Measurements from ENCODE around the gene PTTG1IP2.

The PTTG1IP2 gene

GRCh38 chr7:90484706-90485105 lies 15.3 kb downstream of the PTTG1IP2 start:
- DNase-seq = no peak

- DNase-seq = no peak
These were observed 16.4 kb downstream of the PTTG1IP2 start for GRCh38 chr7:90485734-90486316.

- DNase-seq = no peak
These were observed 18.4 kb downstream of the PTTG1IP2 start for GRCh38 chr7:90487808-90488207.

DNA sequence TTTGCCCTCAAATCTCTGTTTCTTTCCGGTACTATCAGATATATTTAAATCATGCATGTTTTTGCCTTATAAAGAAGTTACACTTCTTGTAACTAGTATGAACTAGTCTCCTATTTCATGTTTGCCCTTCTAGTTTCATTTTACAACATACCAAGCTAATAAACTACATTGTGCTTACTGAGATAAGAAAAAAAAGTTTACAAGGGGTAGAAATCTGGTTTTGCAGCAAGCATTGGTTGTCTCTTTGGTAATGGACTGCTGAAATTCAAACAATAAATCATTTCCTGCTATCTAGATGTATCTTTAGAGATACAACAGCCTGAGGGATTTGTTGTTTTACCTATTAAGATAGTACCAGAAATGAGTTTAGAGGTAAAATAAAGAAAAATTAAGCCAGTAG lies 18.8 kb downstream of the PTTG1IP2 start:
- no peak for DNase-seq

GRCh38 chr7:90492250-90492649 lies 22.8 kb downstream of the PTTG1IP2 start:
- no peak for DNase-seq

- DNase-seq = no peak
These were observed 25.8 kb downstream of the PTTG1IP2 start for GRCh38 chr7:90495241-90495640.

DNA sequence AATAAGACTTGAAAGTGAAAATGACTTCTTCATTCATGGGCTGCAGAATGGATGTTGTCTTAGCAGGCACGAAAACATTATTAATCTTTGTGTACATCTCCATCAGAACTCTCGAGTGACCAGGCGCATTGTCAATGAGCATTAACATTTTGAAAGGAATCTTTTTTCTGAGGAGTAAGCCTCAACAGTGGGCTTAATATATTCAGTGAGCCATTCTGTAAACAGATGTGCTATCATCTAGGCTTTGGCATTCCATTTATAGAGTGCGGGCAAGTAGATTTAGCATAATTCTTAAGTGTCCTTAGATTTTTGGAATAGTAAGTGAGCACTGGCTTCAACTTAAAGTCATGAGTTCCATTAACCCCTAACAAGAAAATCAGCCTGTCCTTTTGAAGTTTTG lies 33.1 kb downstream of the PTTG1IP2 start:
- no peak for DNase-seq

DNA sequence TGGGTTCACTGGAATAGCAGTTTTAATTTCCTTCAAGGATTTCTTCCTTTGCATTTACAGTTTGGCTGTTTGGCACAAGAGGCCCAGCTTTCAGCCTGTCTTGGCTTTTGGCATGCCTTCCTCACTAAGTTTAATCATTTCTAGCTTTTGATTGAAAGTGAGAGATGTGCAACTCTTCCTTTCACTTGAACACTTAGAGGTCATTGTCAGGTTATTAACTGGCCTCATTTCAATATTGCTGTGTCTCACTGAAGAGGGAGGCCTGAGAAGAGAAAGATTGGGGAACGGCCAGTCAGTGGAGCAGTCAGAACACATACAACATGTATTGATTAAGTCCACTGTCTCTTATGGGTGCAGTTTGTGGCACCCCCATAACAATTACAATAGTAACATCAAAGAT lies 33.9 kb downstream of the PTTG1IP2 start:
- no peak for DNase-seq

DNA sequence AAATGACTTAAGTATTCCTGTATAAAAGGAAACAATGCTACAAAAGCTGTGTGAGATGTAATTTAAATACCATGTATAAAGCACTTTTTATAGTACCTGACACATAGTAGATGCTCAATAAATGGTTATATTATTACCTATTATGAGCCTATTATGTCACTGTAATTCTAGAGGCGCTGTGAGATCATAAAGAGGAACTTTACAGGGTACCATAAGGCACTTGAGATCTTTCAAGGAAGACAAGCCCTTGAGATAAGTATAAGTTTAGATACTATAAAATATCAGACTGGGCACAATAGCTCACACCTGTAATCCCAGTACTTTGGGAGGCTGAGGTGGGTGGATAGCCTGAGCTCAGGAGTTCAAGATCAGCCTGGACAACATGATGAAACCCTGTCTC lies 38.3 kb downstream of the PTTG1IP2 start:
- DNase-seq = no peak

- DNase-seq = no peak
These were observed 42.3 kb downstream of the PTTG1IP2 start for GRCh38 chr7:90511776-90512175.

DNA sequence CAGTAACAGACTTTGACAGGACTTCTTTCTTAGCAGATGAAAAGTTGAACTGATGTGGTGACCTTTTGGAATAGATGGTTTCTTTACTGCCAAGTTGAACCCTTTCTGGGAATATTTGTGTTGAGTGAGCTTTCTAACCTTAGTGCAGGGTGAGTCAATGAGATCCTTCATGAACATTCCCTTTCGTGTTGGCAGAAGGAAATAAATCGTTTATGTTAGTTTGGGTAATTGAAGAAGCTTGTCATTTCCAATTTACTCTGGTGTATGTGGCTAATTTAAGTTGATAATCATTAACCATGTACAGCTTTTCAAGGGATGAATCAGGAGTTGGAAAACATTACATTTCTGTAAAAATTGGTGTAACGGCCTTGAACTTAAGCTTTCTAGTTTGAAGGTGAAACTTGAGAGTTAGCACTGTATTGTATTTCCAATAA lies 43.4 kb downstream of the PTTG1IP2 start:
- DNase-seq = no peak

DNA sequence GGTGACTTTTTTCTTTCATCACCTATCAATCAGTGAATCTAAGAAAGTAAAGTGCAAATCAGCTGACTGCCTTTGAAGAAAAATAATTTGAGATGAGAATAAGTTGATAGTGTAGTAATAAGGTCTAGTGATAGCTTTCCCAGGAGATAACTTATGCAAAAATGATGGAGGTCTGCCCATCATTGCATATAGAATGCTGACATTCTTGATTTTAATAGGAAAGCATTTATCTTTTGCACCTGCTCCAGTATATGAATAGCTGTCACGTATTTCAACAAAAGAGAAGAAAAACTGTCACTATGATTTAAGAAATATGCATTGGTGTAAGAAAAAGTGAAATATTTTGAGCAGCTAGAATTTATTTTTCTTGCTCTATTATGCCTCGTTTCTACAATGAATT lies 46.8 kb downstream of the PTTG1IP2 start:
- no peak for DNase-seq

DNA sequence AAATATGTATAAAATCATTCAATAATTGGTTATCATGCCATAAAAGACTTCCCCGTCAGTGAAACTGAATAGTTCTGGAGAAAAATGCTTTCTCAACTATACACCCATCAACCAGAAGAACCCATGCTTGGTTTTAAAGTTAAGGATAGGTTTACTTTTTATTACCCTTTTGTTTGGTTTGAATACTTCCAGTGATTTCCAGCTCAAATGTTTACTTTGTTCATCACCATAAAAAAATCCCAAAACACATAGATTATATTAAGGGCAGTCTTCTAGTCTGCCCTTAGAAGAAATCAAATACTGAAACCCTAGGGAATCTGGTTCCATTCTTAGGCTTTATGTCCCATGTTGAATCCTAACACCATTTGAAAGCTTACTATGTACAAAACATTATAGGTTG lies 49.2 kb downstream of the PTTG1IP2 start:
- DNase-seq = no peak

GRCh38 chr7:90520484-90520883 lies 51.0 kb downstream of the PTTG1IP2 start:
- no peak for DNase-seq

DNA sequence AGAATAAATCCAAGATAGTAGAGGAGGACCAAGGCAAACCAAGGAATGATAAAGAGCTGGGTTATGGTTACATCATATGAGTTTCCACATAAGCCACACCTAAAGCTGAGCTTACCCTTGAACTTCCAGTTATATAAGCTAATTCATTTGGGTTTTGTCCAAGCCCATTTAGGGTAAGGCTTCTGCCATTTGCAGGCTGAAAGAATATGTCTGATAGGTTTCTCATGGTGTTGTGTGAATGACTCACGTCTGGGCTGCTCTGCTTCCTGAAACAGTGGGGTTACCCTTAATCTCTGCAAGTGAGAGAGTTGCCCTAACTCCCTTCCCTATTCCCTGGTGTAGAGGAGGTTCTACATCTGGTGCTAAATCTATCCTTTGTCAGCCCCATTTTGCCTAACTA lies 60.8 kb downstream of the PTTG1IP2 start:
- no peak for DNase-seq

DNA sequence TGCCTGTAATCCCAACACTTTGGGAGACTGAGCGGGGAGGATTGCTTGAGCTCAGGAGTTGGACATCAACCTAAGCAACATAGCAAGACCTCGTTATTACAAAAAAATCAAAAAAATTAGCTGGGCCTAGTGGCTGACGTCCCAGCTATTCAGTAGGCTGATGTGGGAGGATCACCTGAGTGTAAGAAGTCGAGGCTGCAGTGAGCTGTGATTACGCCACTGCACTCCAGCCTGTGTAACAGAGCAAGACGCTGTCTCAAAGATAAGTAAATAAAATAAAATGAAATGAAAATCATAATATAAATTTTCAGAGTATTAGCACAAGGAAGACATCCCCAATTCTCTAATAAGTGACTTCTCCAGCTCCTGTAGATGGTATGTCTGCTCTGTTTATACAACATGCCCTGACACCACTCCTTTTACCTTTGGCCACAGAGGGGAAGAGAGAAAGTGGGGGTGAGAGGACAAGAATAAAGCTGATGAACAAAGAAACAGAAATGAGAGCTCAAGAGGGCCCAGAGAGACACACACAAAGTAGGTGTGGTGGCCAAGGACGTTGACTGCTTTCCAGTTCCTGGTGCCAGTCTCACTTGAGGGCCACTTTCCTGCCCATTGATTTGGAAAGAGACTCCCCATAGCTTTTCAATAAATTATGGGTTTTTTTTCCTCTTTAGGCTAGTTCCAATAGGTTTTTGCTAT lies 62.9 kb downstream of the PTTG1IP2 start:
- DNase-seq = no peak

GRCh38 chr7:90536449-90536848 lies 67.0 kb downstream of the PTTG1IP2 start:
- no peak for DNase-seq

GRCh38 chr7:90538405-90538804 lies 69.0 kb downstream of the PTTG1IP2 start:
- no peak for DNase-seq

- no peak for DNase-seq
These were observed 71.0 kb downstream of the PTTG1IP2 start for GRCh38 chr7:90540406-90540805.

DNA sequence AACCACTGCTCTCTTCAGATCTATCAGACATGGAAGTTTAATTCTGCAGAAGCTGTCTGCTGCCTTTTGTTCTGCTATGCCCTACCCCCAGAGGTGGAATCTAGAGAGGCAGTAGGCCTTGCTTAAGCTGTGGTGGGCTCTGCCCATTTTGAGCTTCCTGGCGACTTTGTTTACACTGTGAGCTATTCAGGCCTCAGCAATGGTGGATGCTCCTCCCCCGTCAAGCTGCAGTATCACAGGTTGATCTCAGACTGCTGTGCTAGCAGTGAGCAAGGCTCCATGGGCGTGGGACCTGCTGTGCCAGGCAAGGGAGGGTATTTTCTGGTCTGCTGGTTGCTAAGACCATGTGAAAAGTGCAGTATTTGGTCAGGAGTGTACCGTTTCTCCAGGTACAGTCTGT lies 81.6 kb downstream of the PTTG1IP2 start:
- no peak for DNase-seq

DNA sequence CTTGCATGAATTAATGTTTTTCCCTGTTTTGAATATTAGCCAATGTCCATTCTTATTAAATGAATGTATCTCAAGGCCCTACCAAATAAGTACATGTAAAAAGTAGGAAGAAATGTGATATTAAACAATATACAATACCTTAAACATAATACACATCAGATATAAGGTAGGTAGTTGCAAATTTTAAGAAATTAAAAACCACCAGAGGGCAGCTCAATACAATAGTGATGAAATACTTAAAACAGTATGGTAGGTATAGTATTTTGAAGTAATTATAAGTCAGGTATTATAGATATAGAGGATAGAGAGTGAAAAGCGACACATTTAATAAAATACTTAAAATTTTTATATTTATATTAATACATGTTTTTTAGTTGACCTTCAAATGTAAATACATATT lies 83.1 kb downstream of the PTTG1IP2 start:
- no peak for DNase-seq

DNA sequence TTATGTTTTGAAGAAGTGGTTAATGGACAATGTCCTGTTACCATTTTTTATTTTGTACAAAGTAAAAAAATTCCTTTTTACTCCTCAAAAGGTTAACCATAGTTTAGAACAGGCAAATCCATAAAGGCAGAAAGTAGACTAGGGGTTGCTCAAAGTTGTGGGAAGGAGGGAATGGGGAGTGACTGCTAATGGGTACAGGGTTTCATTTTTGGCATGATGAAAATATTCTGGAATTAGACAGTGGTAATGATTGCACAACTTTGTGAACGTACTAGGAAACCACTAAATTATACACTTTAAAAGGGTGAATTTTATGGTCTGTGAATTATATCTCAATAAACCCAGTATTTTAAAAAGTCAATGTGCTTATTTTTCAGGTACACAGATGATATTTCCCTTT lies 91.3 kb downstream of the PTTG1IP2 start:
- DNase-seq = no peak

Measured in NCI-H446 treated with DMSO at 0.1 percent for 48 hours (cell line).